Spleen (tissue), 7 donors: ENCODE results near the gene ARHGAP21.

Source experiments
- POLR2A ChIP-seq, 3 donors: fragments of 450-650 bp; IDR thresholded peaks; one replicate each; pipeline ENCODE4 v1.5.1; 2017; ENCODE audit warnings: antibody characterized with exemption in 3 of 3, mild to moderate bottlenecking in 1 of 3
- POLR2AphosphoS5 ChIP-seq, 3 donors: sonication (generic); formaldehyde crosslinking; IDR thresholded peaks; one replicate each; pipeline ENCODE4 v1.5.1; 2017; ENCODE audit warnings: antibody characterized with exemption in 3 of 3
- TF ChIP-seq, protein P1 (sequence below), 11 experiments: fragments of 200-600 bp in 7 of 11; fragments of 450-650 bp in 4 of 11; sonication (generic) in 4 of 11; IDR thresholded peaks in 8 of 11; conservative IDR thresholded peaks in 3 of 11; 1 replicate in 7 of 11; 2 replicates in 4 of 11; pipeline versions ENCODE4 v1.4.0 to v1.8.0; 2016 to 2021; ENCODE audit warnings: antibody characterized with exemption in 11 of 11, inconsistent platforms in 4 of 11, mild to moderate bottlenecking in 1 of 11
- donor health status: DM: no; HTN: no; CAD: no; lungs with moderate emphysema.
- donor health status: DM: no; HTN: no; CAD: no.
- donor health status: DM: no; HTN: no; CAD: no.

DNA sequence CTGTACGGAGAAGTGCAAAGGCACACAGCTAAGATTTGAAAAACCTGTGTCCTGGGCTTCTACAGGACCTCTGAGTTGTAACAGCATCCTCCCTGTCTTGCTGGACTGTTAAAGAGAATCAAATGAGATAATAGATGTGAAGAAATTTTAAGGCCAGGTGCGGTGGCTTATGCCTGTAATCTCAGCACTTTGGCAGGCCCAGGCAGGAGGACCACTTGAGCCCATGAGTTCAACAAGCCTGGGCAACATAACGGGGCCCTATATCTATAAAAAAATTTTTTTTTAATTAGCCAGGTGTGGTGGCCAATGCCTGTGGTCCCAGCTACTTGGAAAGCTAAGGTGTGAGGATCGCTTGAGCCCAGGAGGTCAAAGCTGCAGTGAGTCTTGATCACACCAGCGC lies 2.9 kb upstream of the ARHGAP21 start:
- TF ChIP-seq, protein P1, sequence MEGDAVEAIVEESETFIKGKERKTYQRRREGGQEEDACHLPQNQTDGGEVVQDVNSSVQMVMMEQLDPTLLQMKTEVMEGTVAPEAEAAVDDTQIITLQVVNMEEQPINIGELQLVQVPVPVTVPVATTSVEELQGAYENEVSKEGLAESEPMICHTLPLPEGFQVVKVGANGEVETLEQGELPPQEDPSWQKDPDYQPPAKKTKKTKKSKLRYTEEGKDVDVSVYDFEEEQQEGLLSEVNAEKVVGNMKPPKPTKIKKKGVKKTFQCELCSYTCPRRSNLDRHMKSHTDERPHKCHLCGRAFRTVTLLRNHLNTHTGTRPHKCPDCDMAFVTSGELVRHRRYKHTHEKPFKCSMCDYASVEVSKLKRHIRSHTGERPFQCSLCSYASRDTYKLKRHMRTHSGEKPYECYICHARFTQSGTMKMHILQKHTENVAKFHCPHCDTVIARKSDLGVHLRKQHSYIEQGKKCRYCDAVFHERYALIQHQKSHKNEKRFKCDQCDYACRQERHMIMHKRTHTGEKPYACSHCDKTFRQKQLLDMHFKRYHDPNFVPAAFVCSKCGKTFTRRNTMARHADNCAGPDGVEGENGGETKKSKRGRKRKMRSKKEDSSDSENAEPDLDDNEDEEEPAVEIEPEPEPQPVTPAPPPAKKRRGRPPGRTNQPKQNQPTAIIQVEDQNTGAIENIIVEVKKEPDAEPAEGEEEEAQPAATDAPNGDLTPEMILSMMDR (IDR thresholded peaks at IDR 0.05 in 8 of 11, conservative IDR thresholded peaks at IDR 0.05 in 3 of 11) = no peak
- no peak for TF ChIP-seq POLR2A (IDR thresholded peaks at IDR 0.05)
- no peak for TF ChIP-seq POLR2AphosphoS5 (IDR thresholded peaks at IDR 0.05)
